ENCODE results near the gene CHMP1A. TPM values are rescaled to one million over a fixed set of nuclear protein-coding genes. Genes with fewer than 3 reads are reported as not detected.

Gene CHMP1A
- total RNA-seq, 1 experiment from 2014 or later, result 59.7 TPM

DNA sequence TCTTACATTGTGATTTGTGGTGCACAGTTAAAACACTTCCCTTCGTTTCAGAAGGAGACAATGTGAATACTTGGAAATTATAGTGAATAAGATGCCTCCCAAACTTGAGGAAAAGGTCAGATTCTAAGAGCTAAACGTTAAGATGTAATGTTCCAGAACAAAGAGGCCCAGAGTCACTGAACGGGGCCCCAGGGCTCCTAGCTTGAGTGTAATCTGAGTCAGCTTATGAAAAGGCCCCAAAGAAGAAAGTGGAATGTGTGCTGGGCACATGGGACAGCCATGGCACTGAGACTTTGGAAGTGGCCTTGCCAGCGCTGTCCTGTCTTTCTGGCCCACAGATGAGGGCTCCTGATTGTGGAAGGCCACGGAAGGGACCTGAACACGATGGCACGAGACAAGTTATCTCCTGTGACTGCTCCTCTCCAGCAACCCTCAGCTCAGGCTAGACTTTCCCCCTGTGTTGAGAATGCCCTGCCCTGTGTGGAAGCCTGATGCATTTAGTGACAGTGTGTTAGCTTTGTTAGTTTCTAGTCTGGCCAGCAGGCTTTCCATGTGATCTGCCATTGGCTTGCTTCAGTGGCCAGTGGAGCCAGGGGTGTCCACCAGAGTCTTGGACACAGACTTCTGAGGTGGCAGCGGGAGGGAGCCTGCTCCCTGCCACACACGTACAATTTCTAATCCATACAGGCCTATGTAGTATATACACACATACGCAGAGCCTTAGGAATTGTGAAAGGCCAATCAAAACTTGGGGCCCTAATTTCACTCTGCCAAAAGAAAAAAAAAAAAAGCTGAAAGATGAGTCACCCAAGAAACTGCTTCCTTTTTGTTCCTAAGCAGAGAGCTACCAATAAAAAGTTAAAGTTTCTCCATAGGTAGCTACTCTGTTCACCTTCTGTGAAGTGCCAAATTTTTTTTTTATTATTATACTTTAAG lies 13.3 kb upstream of the CHMP1A start:
- Mint-ChIP-seq H3K36me3 (ENCODE audit: insufficient read depth, unreplicated experiment) (no peaks in the 10 kb centered on the region), H3K9me3 (ENCODE audit: unreplicated experiment) (no peaks in the 10 kb centered on the region), H3K4me3 (ENCODE audit: unreplicated experiment) (no peak overlapping the region), H3K27ac (ENCODE audit: low read depth, unreplicated experiment) (peak overlapping the region; percentile 12), H3K4me1 (ENCODE audit: insufficient read depth, unreplicated experiment) (no peaks in the 10 kb centered on the region), H3K27me3 (ENCODE audit: insufficient read depth, unreplicated experiment) (no peaks in the 10 kb centered on the region)
- TF ChIP-seq, protein P1, sequence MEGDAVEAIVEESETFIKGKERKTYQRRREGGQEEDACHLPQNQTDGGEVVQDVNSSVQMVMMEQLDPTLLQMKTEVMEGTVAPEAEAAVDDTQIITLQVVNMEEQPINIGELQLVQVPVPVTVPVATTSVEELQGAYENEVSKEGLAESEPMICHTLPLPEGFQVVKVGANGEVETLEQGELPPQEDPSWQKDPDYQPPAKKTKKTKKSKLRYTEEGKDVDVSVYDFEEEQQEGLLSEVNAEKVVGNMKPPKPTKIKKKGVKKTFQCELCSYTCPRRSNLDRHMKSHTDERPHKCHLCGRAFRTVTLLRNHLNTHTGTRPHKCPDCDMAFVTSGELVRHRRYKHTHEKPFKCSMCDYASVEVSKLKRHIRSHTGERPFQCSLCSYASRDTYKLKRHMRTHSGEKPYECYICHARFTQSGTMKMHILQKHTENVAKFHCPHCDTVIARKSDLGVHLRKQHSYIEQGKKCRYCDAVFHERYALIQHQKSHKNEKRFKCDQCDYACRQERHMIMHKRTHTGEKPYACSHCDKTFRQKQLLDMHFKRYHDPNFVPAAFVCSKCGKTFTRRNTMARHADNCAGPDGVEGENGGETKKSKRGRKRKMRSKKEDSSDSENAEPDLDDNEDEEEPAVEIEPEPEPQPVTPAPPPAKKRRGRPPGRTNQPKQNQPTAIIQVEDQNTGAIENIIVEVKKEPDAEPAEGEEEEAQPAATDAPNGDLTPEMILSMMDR (IDR thresholded peaks at IDR 0.05; ENCODE audit: unreplicated experiment), result no peak
- ChIA-PET CTCF (interaction anchor here (0.6 to 1.1 kb wide), 5 partner anchors 22 to 194 kb away, joined by 3 read pairs; no protein-coding TSS in a partner anchor), POLR2A (interaction anchor here (0.6 to 2.8 kb wide), 6 partner anchors 11 to 109 kb away, joined by 3 to 21 read pairs (median 3); partner anchors contain the start of genes CDK10, CHMP1A and SPATA33)
- peak; percentile 51 for DNase-seq (ENCODE audit: unreplicated experiment)
- no TSS peak for BruUV-seq (replicated peaks)
- intact Hi-C loops (cut with micrococcal nuclease), result no loop called here

DNA sequence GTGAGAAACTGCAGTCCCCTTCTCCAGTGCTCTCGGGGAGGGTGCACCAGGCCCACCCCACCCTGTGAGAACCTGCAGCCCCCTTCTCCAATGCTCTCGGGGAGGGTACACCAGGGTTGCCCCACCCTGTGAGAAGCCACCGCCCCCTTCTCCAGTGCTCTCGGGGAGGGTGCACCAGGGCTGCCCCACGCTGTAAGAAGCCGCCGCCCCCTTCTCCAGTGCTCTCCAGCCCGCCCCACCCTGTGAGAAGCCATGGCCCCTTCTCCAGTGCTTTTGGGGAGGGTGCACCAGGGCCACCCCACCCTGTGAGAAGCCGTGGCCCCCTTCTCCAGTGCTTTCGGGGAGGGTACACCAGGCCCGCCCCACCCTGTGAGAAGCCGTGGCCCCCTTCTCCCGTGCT lies 12.2 kb upstream of the CHMP1A start:
- no peak for DNase-seq (ENCODE audit: unreplicated experiment)
- no peaks in the 10 kb centered on the region for H3K4me1 Mint-ChIP-seq (ENCODE audit: insufficient read depth, unreplicated experiment)
- ChIA-PET CTCF (no interaction called here), POLR2A (interaction anchor here (1.3 to 1.8 kb wide), 2 partner anchors 11 to 19 kb away, joined by 3 to 21 read pairs; partner anchors contain the start of genes CHMP1A and SPATA33)
- H3K36me3 Mint-ChIP-seq (ENCODE audit: insufficient read depth, unreplicated experiment), result no peaks in the 10 kb centered on the region
- BruUV-seq (replicated peaks), result no TSS peak
- no peaks in the 10 kb centered on the region for H3K9me3 Mint-ChIP-seq (ENCODE audit: unreplicated experiment)
- TF ChIP-seq, protein P1 (IDR thresholded peaks at IDR 0.05; ENCODE audit: unreplicated experiment), result no peak
- no peak overlapping the region for H3K27ac Mint-ChIP-seq (ENCODE audit: low read depth, unreplicated experiment)
- H3K27me3 Mint-ChIP-seq (ENCODE audit: insufficient read depth, unreplicated experiment), result no peaks in the 10 kb centered on the region
- no peak overlapping the region for H3K4me3 Mint-ChIP-seq (ENCODE audit: unreplicated experiment)
- intact Hi-C loops (cut with micrococcal nuclease), result no loop called here

DNA sequence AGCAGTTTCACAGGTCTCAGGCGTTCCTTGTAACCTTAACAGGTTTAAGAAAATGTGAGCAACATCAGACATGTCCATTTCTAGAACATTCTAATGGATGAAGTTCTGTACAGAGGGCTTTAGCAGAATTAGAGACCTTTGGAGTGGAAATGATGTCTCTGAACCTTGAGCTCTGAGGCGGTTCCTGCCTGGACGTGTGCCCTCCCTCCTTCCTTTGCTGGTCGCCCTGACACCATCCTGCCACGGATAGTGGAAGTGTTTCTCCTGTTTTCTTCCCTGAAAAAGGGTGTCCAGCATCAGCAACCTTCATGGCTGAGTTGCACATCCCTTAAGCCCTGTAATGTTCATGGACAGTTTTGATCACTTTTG lies 11.3 kb upstream of the CHMP1A start:
- no peaks in the 10 kb centered on the region for H3K36me3 Mint-ChIP-seq (ENCODE audit: insufficient read depth, unreplicated experiment)
- no peak overlapping the region for H3K27ac Mint-ChIP-seq (ENCODE audit: low read depth, unreplicated experiment)
- CTCF ChIA-PET, result interaction anchor here (0.7 to 1.2 kb wide), 3 partner anchors 10 to 85 kb away, joined by 3 to 4 read pairs (median 3); no protein-coding TSS in a partner anchor
- POLR2A ChIA-PET, result no interaction called here
- no peak overlapping the region for H3K4me3 Mint-ChIP-seq (ENCODE audit: unreplicated experiment)
- intact Hi-C loops (cut with micrococcal nuclease), result no loop called here
- H3K27me3 Mint-ChIP-seq (ENCODE audit: insufficient read depth, unreplicated experiment), result no peaks in the 10 kb centered on the region
- TF ChIP-seq, protein P1 (IDR thresholded peaks at IDR 0.05; ENCODE audit: unreplicated experiment), result no peak
- no peaks in the 10 kb centered on the region for H3K4me1 Mint-ChIP-seq (ENCODE audit: insufficient read depth, unreplicated experiment)
- no TSS peak for BruUV-seq (replicated peaks)
- no peak for DNase-seq (ENCODE audit: unreplicated experiment)
- H3K9me3 Mint-ChIP-seq (ENCODE audit: unreplicated experiment), result no peaks in the 10 kb centered on the region

DNA sequence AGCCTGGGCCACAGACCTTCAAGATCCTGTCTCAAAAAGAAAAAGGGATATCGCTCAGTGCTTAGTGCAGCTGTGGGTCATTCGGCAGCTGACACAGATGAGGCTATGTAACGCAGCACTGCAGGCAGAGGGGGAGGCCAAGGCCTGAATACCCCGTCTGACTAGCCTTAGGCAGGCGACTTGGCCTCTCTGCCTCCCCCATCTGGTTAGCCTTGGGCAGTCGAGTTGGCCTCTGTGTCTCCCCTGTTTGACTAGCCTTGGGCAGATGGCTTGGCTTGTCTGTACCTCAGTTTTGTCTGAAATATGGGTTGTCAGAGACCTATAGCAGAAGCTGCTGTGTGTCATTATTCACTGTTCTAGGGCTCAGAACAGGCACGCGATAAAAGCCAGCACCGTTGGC lies 10.1 kb upstream of the CHMP1A start:
- ChIA-PET POLR2A (no interaction called here), CTCF (interaction anchor here (0.6 to 1.2 kb wide), 3 partner anchors 11 to 1020 kb away, joined by 3 to 6 read pairs (median 3); no protein-coding TSS in a partner anchor)
- no peaks in the 10 kb centered on the region for H3K4me1 Mint-ChIP-seq (ENCODE audit: insufficient read depth, unreplicated experiment)
- H3K9me3 Mint-ChIP-seq (ENCODE audit: unreplicated experiment), result no peaks in the 10 kb centered on the region
- TF ChIP-seq, protein P1 (IDR thresholded peaks at IDR 0.05; ENCODE audit: unreplicated experiment), result no peak
- H3K4me3 Mint-ChIP-seq (ENCODE audit: unreplicated experiment), result no peak overlapping the region
- no peak overlapping the region for H3K27ac Mint-ChIP-seq (ENCODE audit: low read depth, unreplicated experiment)
- H3K27me3 Mint-ChIP-seq (ENCODE audit: insufficient read depth, unreplicated experiment), result no peaks in the 10 kb centered on the region
- intact Hi-C loops (cut with micrococcal nuclease), result no loop called here
- peaks cover 8% of the 10 kb centered on the region for H3K36me3 Mint-ChIP-seq (ENCODE audit: insufficient read depth, unreplicated experiment)
- BruUV-seq (replicated peaks), result no TSS peak
- no peak for DNase-seq (ENCODE audit: unreplicated experiment)

Measured in MCF 10A (cell line).